ENCODE results near the gene KCNJ13.

Gene KCNJ13

DNA sequence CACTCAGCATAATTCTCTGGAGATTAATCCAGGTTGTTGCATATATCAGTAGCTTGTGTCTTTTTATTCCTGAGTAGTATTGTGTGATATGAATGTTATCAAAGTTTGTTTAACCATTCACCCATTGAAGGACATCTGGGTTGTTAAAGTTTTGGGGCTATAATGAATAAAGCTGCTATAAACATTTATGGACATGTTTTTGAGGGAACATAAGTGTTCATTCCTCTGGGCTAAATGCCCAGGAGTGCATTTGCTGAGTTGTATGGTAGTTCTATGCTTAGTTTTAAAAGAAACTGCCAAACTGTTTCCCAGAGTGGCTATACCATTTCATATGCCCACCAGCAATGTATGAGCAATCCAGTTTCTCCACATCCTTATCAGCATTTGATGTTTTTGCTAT, 21.8 kb upstream of the KCNJ13 start:
- Histone ChIP-seq H3K4me3 (ENCODE audit: low read length) (no peak overlapping the region), H3K27ac (ENCODE audit: low read length) (no peak overlapping the region), H2AFZ (ENCODE audit: low read depth, low read length) (no peak overlapping the region), H3K27me3 (ENCODE audit: low read depth, low read length) (no peaks in the 10 kb centered on the region), H4K20me1 (ENCODE audit: insufficient read depth, low read length) (no peaks in the 10 kb centered on the region), H3K4me2 (ENCODE audit: low read length) (no peak overlapping the region), H3K4me1 (ENCODE audit: low read length) (no peaks in the 10 kb centered on the region), H3K9ac (ENCODE audit: low read length) (no peak overlapping the region), H3K79me2 (ENCODE audit: low read length) (no peaks in the 10 kb centered on the region), H3K9me3 (ENCODE audit: insufficient read depth, low read length) (no peaks in the 10 kb centered on the region), H3K36me3 (replicated peaks; ENCODE audit: low read depth, low read length) (peaks cover 20% of the 10 kb centered on the region)
- TF ChIP-seq, protein P1, sequence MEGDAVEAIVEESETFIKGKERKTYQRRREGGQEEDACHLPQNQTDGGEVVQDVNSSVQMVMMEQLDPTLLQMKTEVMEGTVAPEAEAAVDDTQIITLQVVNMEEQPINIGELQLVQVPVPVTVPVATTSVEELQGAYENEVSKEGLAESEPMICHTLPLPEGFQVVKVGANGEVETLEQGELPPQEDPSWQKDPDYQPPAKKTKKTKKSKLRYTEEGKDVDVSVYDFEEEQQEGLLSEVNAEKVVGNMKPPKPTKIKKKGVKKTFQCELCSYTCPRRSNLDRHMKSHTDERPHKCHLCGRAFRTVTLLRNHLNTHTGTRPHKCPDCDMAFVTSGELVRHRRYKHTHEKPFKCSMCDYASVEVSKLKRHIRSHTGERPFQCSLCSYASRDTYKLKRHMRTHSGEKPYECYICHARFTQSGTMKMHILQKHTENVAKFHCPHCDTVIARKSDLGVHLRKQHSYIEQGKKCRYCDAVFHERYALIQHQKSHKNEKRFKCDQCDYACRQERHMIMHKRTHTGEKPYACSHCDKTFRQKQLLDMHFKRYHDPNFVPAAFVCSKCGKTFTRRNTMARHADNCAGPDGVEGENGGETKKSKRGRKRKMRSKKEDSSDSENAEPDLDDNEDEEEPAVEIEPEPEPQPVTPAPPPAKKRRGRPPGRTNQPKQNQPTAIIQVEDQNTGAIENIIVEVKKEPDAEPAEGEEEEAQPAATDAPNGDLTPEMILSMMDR (IDR thresholded peaks at IDR 0.05; ENCODE audit: low read depth, low read length): no peak
- TF ChIP-seq EZH2phosphoT487 (IDR thresholded peaks at IDR 0.05; ENCODE audit: low read depth): no peak

DNA sequence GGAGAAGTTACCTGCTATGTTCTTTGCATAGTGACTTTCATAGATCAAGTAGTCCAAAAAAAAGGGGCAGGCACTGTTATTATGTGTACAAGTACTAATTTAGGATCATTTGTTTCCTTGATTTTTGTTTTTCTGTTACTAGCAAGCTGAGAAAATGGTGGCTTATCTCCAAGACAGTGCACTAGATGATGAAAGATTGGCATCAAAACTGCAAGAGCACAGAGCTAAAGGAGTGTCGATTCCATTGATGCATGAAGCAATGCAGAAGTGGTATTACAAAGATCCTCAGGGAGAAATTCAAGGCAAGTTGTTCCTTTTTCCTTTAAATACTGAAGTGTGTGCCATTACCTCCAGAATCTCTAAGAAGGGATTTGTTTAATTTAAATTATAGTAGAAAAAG, 19.6 kb upstream of the KCNJ13 start:
- no peak overlapping the region for H3K27ac ChIP-seq (ENCODE audit: low read length)
- no peak overlapping the region for H3K4me2 ChIP-seq (ENCODE audit: low read length)
- no peaks in the 10 kb centered on the region for H4K20me1 ChIP-seq (ENCODE audit: insufficient read depth, low read length)
- no peaks in the 10 kb centered on the region for H3K79me2 ChIP-seq (ENCODE audit: low read length)
- no peaks in the 10 kb centered on the region for H3K9me3 ChIP-seq (ENCODE audit: insufficient read depth, low read length)
- no peak for TF ChIP-seq EZH2phosphoT487 (IDR thresholded peaks at IDR 0.05; ENCODE audit: low read depth)
- TF ChIP-seq, protein P1 (IDR thresholded peaks at IDR 0.05; ENCODE audit: low read depth, low read length): no peak
- no peak overlapping the region for H3K4me3 ChIP-seq (ENCODE audit: low read length)
- no peaks in the 10 kb centered on the region for H3K27me3 ChIP-seq (ENCODE audit: low read depth, low read length)
- H2AFZ ChIP-seq (ENCODE audit: low read depth, low read length): no peak overlapping the region
- H3K9ac ChIP-seq (ENCODE audit: low read length): no peak overlapping the region
- no peaks in the 10 kb centered on the region for H3K4me1 ChIP-seq (ENCODE audit: low read length)
- H3K36me3 ChIP-seq (replicated peaks; ENCODE audit: low read depth, low read length): peaks cover 29% of the 10 kb centered on the region

DNA sequence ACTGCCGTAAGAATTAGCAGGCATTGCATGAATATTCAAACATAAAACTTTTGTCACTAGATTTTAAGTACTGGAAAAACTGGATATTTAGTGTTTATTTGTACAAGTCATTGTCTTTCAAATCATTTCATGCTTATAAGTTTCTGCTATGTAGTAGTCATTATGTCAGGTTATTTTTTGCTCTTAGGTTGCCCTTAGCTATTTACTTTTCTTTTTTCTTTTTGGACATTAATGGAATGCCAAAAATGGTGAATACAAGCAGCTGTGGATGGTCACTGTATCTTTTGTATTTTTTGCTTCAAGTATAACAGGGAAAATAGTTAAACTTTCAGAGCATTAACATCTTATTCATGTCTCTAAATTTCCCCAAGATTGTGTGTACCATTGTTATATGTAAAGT, 18.6 kb upstream of the KCNJ13 start:
- no peak overlapping the region for H3K4me2 ChIP-seq (ENCODE audit: low read length)
- no peaks in the 10 kb centered on the region for H3K79me2 ChIP-seq (ENCODE audit: low read length)
- H3K36me3 ChIP-seq (replicated peaks; ENCODE audit: low read depth, low read length): peaks cover 34% of the 10 kb centered on the region
- no peaks in the 10 kb centered on the region for H3K4me1 ChIP-seq (ENCODE audit: low read length)
- no peak overlapping the region for H3K9ac ChIP-seq (ENCODE audit: low read length)
- H3K27ac ChIP-seq (ENCODE audit: low read length): no peak overlapping the region
- no peak overlapping the region for H3K4me3 ChIP-seq (ENCODE audit: low read length)
- no peaks in the 10 kb centered on the region for H4K20me1 ChIP-seq (ENCODE audit: insufficient read depth, low read length)
- TF ChIP-seq, protein P1 (IDR thresholded peaks at IDR 0.05; ENCODE audit: low read depth, low read length): no peak
- TF ChIP-seq EZH2phosphoT487 (IDR thresholded peaks at IDR 0.05; ENCODE audit: low read depth): no peak
- H3K27me3 ChIP-seq (ENCODE audit: low read depth, low read length): no peaks in the 10 kb centered on the region
- H3K9me3 ChIP-seq (ENCODE audit: insufficient read depth, low read length): no peaks in the 10 kb centered on the region
- no peak overlapping the region for H2AFZ ChIP-seq (ENCODE audit: low read depth, low read length)

DNA sequence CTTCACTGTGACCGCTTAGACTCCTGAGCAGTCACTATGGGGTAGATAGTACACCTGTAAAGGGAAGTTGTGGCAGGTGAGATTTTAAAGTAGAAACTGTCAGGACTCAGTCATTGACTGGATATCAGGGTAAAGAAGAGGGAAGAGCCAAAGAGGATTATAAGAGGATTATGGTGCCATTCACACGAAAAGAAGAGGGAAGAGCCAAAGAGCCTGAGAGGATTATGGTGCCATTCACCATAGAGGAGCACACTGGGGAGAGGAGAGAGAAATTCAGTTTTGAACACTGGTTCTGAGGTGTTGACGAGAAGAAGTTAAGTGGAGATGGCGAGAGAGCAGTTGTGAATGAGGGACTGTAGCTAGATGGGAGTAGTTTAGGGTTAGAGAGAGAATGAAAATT, 16.9 kb upstream of the KCNJ13 start:
- Histone ChIP-seq H3K4me1 (ENCODE audit: low read length) (0 out of 2 replicates have a peak, but pooled peaks cover under 1% of the 10 kb centered on the region), H3K4me3 (ENCODE audit: low read length) (no peak overlapping the region), H3K9ac (ENCODE audit: low read length) (no peak overlapping the region), H3K9me3 (ENCODE audit: insufficient read depth, low read length) (no peaks in the 10 kb centered on the region), H2AFZ (ENCODE audit: low read depth, low read length) (no peak overlapping the region), H3K79me2 (ENCODE audit: low read length) (no peaks in the 10 kb centered on the region), H3K27ac (ENCODE audit: low read length) (no peak overlapping the region), H3K27me3 (ENCODE audit: low read depth, low read length) (no peaks in the 10 kb centered on the region), H3K36me3 (replicated peaks; ENCODE audit: low read depth, low read length) (peaks cover 34% of the 10 kb centered on the region), H4K20me1 (ENCODE audit: insufficient read depth, low read length) (no peaks in the 10 kb centered on the region), H3K4me2 (ENCODE audit: low read length) (no peak overlapping the region)
- TF ChIP-seq, protein P1 (IDR thresholded peaks at IDR 0.05; ENCODE audit: low read depth, low read length): no peak
- TF ChIP-seq EZH2phosphoT487 (IDR thresholded peaks at IDR 0.05; ENCODE audit: low read depth): no peak
